ENCODE data around the gene TEF. TPM values are rescaled to one million over a fixed set of nuclear protein-coding genes. Genes with fewer than 3 reads are reported as not detected.
A peak's percentile ranks its signal among the peaks of the same experiment; 100 is the strongest.

Gene TEF
- total RNA-seq, 4 donors from 2014 or later: 22.9 to 47.9 (median 34.0) TPM

GRCh38 chr22:41448189-41448808 lies 66.6 kb downstream of the TEF start:
- H3K27me3 ChIP-seq: no peaks in the 10 kb centered on the region
- TF ChIP-seq POLR2AphosphoS5 (IDR thresholded peaks at IDR 0.05) (peak; percentile 92 to 96 (median 96)), EP300 (IDR thresholded peaks at IDR 0.05; ENCODE audit: low read depth) (peak; percentile 81), CTCF (IDR thresholded peaks at IDR 0.05) (no peak), POLR2A (IDR thresholded peaks at IDR 0.05) (peak; percentile 89)
- intact Hi-C loops (cut with DNase I; ENCODE audit: low total_unique reads) (no loop called here), in situ Hi-C loops (cut with MboI; ENCODE audit: low pct_ligation_motif_present in 1 of 4, low pct_unique_long_range_greater_than_20kb in 1 of 4, low sequenced_read_pairs in 3 of 4) (no loop called here)
- no peaks in the 10 kb centered on the region for H3K36me3 ChIP-seq
- peaks cover 3 to 10% (median 8%) of the 10 kb centered on the region in 4 donors for H3K4me1 ChIP-seq
- peak overlapping the region; percentile 77 to 97 (median 87) for H3K4me3 ChIP-seq
- 1% methylated on average over 28 of the region's 28 CpGs; no CpG with 5 or more reads in 1 of the 2 donors for WGBS, 2 donors (ENCODE audit: low coverage in 1 of 2)
- peak; percentile 95 for DNase-seq
- H3K9me3 ChIP-seq: no peaks in the 10 kb centered on the region
- peak overlapping the region; percentile 100 for H3K27ac ChIP-seq

Small RNA genes lying within 50 kb of the gene (small RNA-seq; reads per million reads assigned to genes)
- 0 reads per million in 4 donors for gene RNU6-495P

Other genes starting within 250 kb of the TEF start
- 10 to 100 TPM in 3 of 4 donors, 1 to 10 TPM in 1; 9.1 to 32.4 (median 14.5) TPM for gene L3MBTL2, start 176.6 kb upstream of the TEF start, total RNA-seq
- gene CHADL, start 141.0 kb upstream of the TEF start, total RNA-seq: 10 to 100 TPM in 1 of 4 donors, 1 to 10 TPM in 3; 3.0 to 20.6 (median 5.3) TPM
- 10 to 100 TPM; 21.3 to 28.1 (median 26.2) TPM for gene RANGAP1, start 95.8 kb upstream of the TEF start, total RNA-seq
- 10 to 100 TPM; 29.5 to 43.6 (median 35.7) TPM for gene ZC3H7B, start 80.4 kb upstream of the TEF start, total RNA-seq
- 10 to 100 TPM; 22.7 to 64.0 (median 49.7) TPM for gene TOB2, start 64.9 kb downstream of the TEF start, total RNA-seq
- gene PHF5A, start 86.8 kb downstream of the TEF start, total RNA-seq: 10 to 100 TPM in 3 of 4 donors, 1 to 10 TPM in 1; 3.0 to 33.9 (median 25.0) TPM
- 100 to 1,000 TPM; 164 to 351 (median 255) TPM for gene ACO2, start 87.2 kb downstream of the TEF start, total RNA-seq
- gene POLR3H, start 162.5 kb downstream of the TEF start, total RNA-seq: 1 to 10 TPM; 5.6 to 8.4 (median 7.0) TPM
- 1 to 10 TPM; 1.2 to 7.1 (median 2.8) TPM for gene CSDC2, start 179.1 kb downstream of the TEF start, total RNA-seq
- 100 to 1,000 TPM; 104 to 262 (median 128) TPM for gene PMM1, start 207.9 kb downstream of the TEF start, total RNA-seq
- 10 to 100 TPM; 13.5 to 27.6 (median 16.8) TPM for gene DESI1, start 239.1 kb downstream of the TEF start, total RNA-seq
- 100 to 1,000 TPM in 3 of 4 donors, 10 to 100 TPM in 1; 56.5 to 145 (median 126) TPM for gene XRCC6, start 239.4 kb downstream of the TEF start, total RNA-seq